ENCODE data around the gene MT1B.
A peak's percentile ranks its signal among the peaks of the same experiment; 100 is the strongest.
"Not testable (repeated sequence)": the region's sequence is repeated elsewhere in the genome, so short reads cannot be mapped to it uniquely, and the experiment has no call there.

Gene MT1B

GRCh38 chr16:56669005-56669839 lies 17.5 kb downstream of the MT1B start, which contains the start of gene MT1H:
MT1H (plus strand) TSS chr16:56669814; CDS start chr16:56669885, 71 bp downstream.
- no peak for DNase-seq

- DNase-seq: no peak
Observed at GRCh38 chr16:56669840-56670619, 18.3 kb downstream of the MT1B start.

- DNase-seq: no peak
Observed at GRCh38 chr16:56670620-56670934, 18.9 kb downstream of the MT1B start.

GRCh38 chr16:56671691-56672090 lies 20.0 kb downstream of the MT1B start:
- not testable (repeated sequence) for DNase-seq

- DNase-seq: not testable (repeated sequence)
Observed at GRCh38 chr16:56672171-56672570, 20.5 kb downstream of the MT1B start.

GRCh38 chr16:56672761-56673536 lies 21.3 kb downstream of the MT1B start:
- no peak for DNase-seq

GRCh38 chr16:56673921-56674320 lies 22.2 kb downstream of the MT1B start:
- DNase-seq: peak; percentile 26

- not testable (repeated sequence) for DNase-seq
Observed at GRCh38 chr16:56674570-56674969, 22.9 kb downstream of the MT1B start.

- DNase-seq: peak; percentile 33
Observed at GRCh38 chr16:56675685-56676210, 24.1 kb downstream of the MT1B start.

GRCh38 chr16:56677474-56677873 lies 25.8 kb downstream of the MT1B start:
- DNase-seq: no peak

- DNase-seq: no peak
Observed at GRCh38 chr16:56679078-56679730, 27.5 kb downstream of the MT1B start.

- DNase-seq: no peak
Observed at GRCh38 chr16:56679818-56680217, 28.1 kb downstream of the MT1B start.

- DNase-seq: peak; percentile 80
Observed at GRCh38 chr16:56681939-56682702, 30.4 kb downstream of the MT1B start, which contains the start of gene MT1X. MT1X (plus strand) TSS chr16:56682470; CDS start chr16:56682541, 71 bp downstream.

- DNase-seq: no peak
Observed at GRCh38 chr16:56682703-56683397, 31.2 kb downstream of the MT1B start.

- no peak for DNase-seq
Observed at GRCh38 chr16:56683424-56684172, 31.9 kb downstream of the MT1B start.

- DNase-seq: no peak
Observed at GRCh38 chr16:56684256-56684925, 32.7 kb downstream of the MT1B start.

GRCh38 chr16:56684926-56685590 lies 33.4 kb downstream of the MT1B start:
- DNase-seq: no peak

- DNase-seq: no peak
Observed at GRCh38 chr16:56686758-56687157, 35.1 kb downstream of the MT1B start.

- no peak for DNase-seq
Observed at GRCh38 chr16:56688762-56689161, 37.1 kb downstream of the MT1B start.
